A673 (cell line): ENCODE data around the gene APBB2.

Experiments
- CTCF ChIP-seq: fragments of 300-800, 200-600 bp; sonication (generic); conservative IDR thresholded peaks from 2 replicates; pipeline ENCODE4 v1.5.1; 2017; ENCODE audit warnings: low read depth, mild to moderate bottlenecking, antibody characterized with exemption, low read length, moderate library complexity, mixed read lengths
- EZH2 ChIP-seq: fragments of 200-600 bp; sonication (generic); IDR thresholded peaks from 2 replicates; pipeline ENCODE4 v1.6.1; 2017; ENCODE audit warnings: borderline replicate concordance, low read depth, mild to moderate bottlenecking, mixed read lengths, antibody characterized with exemption, low read length; ENCODE audit not compliant: poor library complexity, severe bottlenecking

DNA sequence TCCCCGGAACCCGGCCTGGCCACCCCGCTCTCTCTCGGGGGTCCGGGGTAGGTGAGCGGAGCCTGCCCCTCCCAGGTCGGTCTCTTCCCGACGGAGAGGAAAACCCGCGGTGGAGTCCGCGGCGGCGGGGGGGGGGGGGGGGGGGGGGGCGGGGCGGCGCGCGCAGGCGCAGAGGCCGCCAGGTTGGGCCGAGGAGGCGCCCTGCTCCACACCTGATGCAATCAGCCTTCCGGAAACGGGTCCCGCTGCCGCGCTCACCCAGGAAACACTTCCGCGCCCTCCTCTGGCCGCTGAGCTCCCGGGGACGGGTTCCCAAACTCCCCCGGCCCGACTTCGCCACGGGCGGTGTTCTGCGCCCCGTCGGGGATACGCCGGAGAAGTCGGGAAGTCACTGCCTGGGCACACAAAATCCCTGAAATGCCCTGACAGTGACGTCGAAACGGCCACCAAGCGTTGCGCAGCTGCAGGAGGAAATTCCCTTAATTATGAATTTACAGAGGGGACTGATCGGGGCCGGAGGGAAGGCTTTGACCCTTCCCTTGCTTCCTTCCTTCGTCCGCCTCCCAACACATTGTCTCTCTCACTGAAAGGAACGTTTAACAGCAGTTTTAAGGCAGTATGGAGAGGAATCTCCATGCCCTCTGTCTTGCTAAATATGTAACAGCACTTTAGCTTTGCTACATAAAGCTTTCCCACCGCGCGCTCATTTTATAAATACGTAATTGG is 2.1 kb upstream of the APBB2 start:
- TF ChIP-seq CTCF (no peak), EZH2 (no peak)
